Measurements from ENCODE around the gene SPRR5.

Gene SPRR5

GRCh38 chr1:152986578-152986977 is 39.6 kb downstream of the SPRR5 start:
- no peak for DNase-seq

GRCh38 chr1:152993186-152993585 is 46.2 kb downstream of the SPRR5 start:
- no peak for DNase-seq

GRCh38 chr1:152995842-152996241 is 48.8 kb downstream of the SPRR5 start:
- DNase-seq: no peak

- DNase-seq: no peak
Observed at GRCh38 chr1:152996633-152997400, 49.8 kb downstream of the SPRR5 start.

- DNase-seq: no peak
Observed at GRCh38 chr1:152997901-152998300, 50.9 kb downstream of the SPRR5 start.

GRCh38 chr1:152998476-152998875 is 51.5 kb downstream of the SPRR5 start:
- no peak for DNase-seq

All from GF-D8 (cell line).